HG03139 (cell line): ENCODE measurements around the gene SPSB1.
A peak's percentile ranks its signal among the peaks of the same experiment; 100 is the strongest.

Experiments used
- ATAC-seq: cut with Tn5 transposase; IDR thresholded peaks from one replicate; pipeline ENCODE4 v1.9.1; 2021; ENCODE audit not compliant: unreplicated experiment

Gene SPSB1

GRCh38 chr1:9385801-9386573, 93.3 kb downstream of the SPSB1 start:
- no peak for ATAC-seq

GRCh38 chr1:9388335-9389180, 95.9 kb downstream of the SPSB1 start:
- ATAC-seq: no peak

- ATAC-seq: no peak
These were observed 97.3 kb downstream of the SPSB1 start for GRCh38 chr1:9389968-9390367.

DNA sequence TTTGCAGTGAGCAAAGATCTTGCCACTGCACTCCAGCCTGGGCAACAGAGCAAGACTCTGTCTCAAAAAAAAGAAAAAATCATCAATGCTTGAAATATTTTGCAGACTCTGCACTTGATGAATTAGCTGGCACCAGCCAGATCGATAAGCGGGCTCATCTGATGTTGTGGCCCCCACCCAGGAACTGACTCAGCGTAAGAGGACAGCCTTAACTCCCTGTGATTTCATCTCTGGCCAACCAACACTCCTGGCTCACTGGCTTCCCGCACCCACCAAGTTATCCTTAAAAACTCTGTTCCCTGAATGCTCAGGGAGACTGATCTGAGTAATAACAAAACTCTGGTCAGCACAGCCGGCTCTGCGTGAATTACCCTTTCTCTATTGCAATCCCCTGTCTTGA, 98.9 kb downstream of the SPSB1 start:
- no peak for ATAC-seq

- no peak for ATAC-seq
These were observed 101.3 kb downstream of the SPSB1 start for GRCh38 chr1:9394010-9394409.

GRCh38 chr1:9395018-9395417, 102.3 kb downstream of the SPSB1 start:
- ATAC-seq: no peak

- no peak for ATAC-seq
These were observed 104.4 kb downstream of the SPSB1 start for GRCh38 chr1:9397047-9397446.

DNA sequence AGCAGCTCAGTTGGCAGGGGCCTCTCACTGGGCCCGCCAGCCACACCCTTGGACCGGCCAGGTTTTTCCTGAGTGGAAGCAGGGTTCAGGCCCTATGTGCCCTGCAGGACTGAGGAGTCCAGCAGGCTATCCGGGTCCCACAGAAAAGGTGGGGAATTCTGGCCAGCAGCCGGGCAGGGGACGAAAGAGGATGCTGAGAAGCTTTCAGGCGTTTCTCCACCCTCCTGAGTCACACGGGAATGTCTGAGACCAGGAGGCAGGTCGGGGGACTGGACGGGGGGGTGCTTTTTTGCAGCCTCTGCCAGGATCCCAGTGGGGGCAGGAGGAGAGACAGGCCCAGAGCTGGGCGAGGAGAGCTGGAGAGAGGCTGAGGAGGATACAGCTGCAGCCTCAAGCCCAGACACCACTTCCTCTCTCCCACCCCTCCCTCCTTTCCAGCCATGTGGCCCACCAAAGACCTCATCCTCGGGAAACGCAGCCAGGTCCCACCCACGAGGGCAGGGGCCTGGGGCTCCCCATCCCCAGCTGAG, 105.4 kb downstream of the SPSB1 start:
- no peak for ATAC-seq

DNA sequence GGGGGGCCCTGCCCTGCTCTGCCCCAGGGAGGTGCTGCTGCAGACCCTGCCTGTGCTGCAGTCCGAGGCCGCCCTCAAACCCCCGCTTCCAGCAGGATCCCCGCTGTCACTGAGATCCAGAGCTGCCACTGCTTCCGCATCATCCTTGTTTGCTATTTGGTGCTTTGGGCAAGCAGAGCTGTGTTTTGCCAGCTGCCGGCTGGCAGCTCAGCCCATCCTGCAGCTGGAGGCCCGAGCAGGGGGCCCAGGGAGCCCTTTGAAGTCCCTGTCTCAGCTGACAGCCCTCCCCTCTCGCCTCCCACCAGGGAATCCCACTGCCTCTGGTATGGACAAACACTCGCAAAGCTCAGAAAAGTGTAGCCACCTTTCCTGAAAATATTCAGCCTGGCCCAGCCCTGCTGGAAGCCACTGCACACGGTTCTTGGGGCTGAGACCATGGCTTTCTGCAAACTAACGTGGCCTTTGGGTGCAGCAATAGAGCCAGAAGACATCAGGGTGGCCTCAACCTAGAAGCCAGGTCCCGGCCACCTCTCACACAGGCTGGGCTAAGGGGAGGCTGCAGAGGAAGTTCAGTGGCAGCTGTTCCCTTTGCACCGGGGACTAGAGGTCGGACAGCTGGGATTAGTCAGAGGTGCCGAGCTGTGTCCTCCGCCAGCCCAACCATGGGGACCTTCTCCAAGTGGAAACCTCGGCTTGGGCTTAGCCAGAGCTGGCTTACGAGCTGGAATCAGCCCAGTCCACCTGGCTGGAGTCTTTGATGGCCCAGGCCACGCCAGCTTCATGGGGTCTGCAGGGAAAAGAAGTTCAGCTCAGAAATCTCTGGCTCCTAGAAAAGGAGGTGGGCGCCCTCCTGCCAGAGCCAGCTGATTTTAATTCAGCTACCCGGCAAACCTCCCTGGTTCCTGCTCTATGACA, 107.1 kb downstream of the SPSB1 start:
- no peak for ATAC-seq

DNA sequence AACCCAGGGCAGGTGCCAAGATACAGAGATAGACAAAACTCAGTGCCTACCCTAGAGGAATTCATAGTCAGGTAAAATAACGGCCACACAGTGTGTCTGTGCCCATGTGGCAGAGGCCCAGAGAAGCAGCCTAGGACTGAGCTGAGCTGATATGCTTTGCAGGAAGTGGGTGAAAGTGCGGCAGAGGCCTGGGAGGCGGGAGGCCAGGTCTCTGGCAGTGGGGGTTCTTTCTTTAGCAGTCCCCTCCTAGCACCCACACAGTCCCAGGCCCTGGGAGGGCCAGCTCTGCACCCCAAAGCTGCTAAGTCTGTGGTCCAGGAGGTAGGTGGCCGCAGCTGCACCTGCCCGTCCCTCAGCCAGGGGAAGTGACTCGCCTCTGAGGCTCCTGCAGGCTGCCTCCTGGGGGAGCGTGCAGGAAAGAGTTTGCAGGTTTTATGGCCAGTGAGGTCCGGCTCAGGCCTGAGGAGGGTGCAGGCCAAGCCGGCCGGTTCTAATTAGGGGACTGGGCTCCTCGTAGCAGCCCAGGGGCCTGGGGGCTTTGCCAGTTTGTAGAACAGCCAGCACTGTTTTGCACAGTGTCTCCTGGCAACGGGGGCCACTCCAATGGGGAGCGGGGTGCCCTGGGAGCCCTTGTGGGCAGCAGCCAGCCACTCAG, 107.9 kb downstream of the SPSB1 start:
- no peak for ATAC-seq

DNA sequence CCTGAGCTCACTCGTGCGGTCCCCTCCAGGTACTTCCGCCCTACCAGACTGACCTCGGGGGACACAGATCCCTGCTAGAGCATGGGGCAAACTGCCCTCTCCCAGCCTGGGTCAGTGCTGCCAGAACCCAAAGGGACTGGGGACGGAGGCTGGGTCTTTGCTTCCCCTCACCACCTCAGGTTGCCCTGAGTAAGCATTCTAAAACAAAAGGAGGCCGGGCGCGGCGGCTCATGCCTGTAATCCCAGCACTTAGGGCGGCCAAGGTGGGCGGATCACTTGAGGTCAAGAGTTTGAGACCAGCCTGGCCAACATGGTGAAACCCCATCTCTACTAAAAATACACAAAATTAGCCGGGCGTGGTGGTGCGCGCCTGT, 108.4 kb downstream of the SPSB1 start:
- ATAC-seq: no peak

DNA sequence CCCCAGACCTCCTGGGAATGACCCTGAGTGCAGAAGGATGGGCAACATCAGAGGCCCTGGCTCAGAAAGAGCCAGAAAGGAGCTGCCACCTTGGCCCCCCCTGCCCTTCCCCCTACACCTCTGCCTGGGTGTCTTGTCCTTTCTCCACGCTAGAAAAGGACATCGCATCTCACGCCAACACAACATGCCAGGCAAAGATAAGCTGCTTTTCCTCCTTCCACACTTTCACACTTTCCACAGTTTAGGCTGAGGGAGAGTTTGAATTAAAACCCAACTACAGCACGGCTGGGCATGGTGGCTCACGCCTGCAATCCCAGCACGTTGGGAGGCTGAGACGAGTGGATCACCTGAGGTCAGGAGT, 109.5 kb downstream of the SPSB1 start:
- ATAC-seq: no peak

GRCh38 chr1:9402717-9403225, 110.1 kb downstream of the SPSB1 start:
- ATAC-seq: no peak

- no peak for ATAC-seq
These were observed 111.6 kb downstream of the SPSB1 start for GRCh38 chr1:9404117-9404914.

GRCh38 chr1:9406111-9406510, 113.4 kb downstream of the SPSB1 start:
- ATAC-seq: no peak

DNA sequence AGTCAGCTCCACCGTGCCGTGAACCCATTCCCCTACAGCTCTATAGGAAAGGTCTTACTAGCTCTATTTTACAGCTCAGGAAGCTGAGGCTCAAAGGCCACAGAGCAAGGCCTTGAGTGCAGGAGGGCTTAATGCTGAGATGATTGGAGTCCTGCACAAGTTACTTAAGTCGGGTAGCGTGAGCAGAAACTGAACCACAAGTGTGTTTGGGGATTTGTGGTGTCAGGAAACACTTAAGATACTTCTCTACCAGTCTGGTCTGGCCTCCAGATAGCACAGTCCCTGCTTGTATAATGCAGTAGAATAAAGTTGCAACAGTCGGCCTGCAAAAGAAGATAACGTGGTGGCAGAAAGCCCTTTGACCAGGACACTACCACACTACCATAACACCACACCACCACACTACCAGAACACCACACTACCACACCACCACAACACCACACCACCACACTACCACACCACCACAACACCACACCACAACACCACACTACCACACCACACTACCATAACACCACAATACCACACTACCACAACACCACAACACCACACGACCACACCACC, 118.1 kb downstream of the SPSB1 start:
- ATAC-seq: no peak

DNA sequence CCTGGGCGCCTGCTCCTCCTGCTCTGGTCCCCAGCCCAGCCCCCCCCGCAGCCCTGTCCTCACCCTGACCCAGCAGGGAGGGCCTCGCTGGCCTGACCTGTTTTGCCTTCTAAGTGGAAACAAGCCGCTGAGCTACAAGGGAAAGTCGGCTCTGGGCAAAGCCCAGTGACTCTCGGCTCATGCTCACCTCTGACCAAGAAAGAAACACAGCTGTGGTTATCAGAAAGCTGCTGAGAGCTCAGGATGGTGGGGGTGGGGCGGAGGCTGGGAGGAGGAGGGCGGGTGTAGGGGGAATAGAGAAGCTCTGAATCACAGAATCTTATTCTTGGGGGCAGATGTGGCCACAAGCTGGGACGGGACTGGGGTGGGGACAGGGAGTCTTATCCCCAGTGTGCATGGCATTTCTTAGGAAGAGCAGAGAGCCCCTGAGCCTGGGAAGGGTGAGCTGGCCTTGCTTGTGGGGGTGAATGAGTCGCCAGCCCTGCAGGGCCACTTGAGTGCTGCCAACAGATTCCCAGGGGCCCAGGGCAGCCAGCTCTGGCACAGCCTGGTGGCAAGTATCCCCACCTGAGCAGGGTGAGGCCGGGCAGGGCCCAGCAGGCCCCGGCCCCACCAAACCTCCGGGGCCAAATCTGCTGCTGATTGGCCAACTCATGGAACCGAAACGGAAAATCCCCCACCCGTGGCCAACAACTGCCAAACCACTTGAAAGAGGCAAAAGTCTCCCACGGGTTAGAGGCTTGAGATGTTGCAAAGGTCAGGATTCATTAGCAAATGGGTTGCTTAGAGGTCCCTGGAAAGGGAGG, 120.6 kb downstream of the SPSB1 start:
- ATAC-seq: peak; percentile 66

- ATAC-seq: peak; percentile 4
These were observed 121.2 kb downstream of the SPSB1 start for GRCh38 chr1:9413877-9414213.

DNA sequence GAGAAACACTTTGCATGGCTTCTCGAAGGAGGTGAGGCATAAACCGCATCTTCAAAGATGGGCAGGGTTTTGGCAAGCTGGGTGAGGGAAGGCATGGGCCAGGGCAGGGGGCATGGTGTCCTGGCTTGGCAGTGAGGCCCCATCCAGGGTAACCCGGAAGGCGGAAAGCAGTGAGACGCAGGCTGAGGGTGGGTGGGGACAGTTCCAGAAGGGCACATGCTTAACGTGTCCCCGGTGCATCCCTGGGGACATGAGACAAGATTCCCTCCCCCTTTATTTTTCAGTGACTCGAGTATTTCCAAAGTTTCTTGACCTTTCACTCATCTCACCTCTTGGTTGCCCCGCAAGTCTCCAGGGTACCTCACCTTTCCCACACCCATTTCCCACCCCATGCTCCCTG, 123.8 kb downstream of the SPSB1 start:
- ATAC-seq: no peak
